Hematopoietic multipotent progenitor cell (in vitro differentiated cells): ENCODE measurements around the gene SIPA1L3. TPM values are rescaled to one million over a fixed set of nuclear protein-coding genes. Genes with fewer than 3 reads are reported as not detected.

ENCODE experiments used
- DNase-seq, 3 donors: peaks; one replicate each; pipeline ENCODE4 v3.0.0-alpha.2; 2011 to 2015; ENCODE audit warnings: low read depth in 2 of 3, low spot score in 2 of 3
- total RNA-seq: library from RNA; depleted of rRNA; stranded (reverse); fragments of >200 nt; gene quantifications from one replicate; pipeline ENCODE4 v1.2.3, GENCODE V29; 2012

Gene SIPA1L3
- total RNA-seq, 1 donor, result 43.4 TPM

GRCh38 chr19:37994823-37995130 is 87.8 kb downstream of the SIPA1L3 start:
- DNase-seq, result no peak

- no peak for DNase-seq
These were observed 88.3 kb downstream of the SIPA1L3 start for GRCh38 chr19:37995346-37995745.

- DNase-seq, result peak in 1 of 3 donors; percentile 41
These were observed 90.9 kb downstream of the SIPA1L3 start for GRCh38 chr19:37997911-37998344.

DNA sequence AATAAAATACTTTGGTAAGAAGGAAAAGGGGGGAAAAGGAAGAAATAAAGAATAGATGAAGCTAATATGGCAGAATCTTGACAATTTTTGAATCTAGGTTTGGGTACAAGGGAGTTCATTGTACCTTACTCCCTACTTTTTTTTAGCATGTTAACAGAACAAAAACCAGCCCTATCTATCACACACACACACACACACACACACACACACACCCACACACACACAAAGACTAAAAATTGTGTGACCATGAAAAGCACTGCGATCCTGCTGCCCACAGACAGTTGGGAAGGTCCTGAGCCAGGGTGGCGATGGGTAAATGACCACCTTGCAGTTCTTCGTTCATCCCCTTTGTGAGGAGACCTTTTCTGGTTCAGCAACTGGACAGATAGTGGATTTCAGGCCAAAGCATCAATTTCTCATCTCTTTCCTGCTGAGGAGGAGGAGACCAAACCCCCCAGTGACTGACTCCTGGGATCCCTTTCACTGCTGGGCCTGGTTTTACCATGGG is 91.8 kb downstream of the SIPA1L3 start:
- no peak for DNase-seq

DNA sequence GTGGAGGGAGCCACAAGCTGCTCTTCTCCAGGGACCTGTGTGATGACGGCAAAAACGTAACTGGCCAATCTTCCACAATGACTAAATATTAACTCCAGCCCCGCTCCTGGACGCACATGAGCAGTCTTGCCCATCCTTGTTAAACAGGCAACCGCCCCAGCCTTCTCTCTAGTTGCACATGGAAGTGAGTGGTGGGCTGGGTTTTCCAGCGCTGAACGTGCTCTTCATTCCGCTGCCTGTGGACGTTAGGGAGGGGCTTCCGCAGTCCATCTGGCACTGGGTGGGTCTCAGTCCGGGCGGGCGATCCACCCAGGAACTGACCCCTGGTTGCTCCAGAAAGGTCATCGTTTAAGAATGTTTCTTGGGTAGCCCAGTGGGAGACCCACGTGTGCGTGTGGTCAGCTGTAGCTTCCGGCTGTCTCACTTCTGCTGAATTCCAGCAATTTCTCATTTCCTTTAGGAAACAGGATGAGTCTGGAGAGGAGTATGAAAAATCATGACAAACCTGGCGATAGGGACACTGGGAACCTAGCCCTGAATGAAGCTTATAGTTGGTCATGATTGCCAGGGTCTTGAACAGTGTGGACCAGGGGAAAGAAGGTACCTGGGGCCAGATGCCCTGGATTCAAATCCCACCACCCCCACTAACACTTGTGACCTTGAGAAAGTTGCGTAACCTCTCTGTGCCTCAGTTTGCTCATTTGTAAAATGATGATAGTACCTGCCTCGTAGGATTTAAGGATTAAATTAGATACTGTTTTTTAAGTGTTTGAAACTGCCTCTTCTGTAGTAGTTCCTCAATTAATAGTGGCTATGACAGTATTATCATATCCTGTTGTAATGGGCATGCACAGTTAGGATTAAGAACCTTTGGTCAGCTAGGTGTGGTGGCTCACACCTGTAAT is 92.6 kb downstream of the SIPA1L3 start:
- DNase-seq, result no peak

DNA sequence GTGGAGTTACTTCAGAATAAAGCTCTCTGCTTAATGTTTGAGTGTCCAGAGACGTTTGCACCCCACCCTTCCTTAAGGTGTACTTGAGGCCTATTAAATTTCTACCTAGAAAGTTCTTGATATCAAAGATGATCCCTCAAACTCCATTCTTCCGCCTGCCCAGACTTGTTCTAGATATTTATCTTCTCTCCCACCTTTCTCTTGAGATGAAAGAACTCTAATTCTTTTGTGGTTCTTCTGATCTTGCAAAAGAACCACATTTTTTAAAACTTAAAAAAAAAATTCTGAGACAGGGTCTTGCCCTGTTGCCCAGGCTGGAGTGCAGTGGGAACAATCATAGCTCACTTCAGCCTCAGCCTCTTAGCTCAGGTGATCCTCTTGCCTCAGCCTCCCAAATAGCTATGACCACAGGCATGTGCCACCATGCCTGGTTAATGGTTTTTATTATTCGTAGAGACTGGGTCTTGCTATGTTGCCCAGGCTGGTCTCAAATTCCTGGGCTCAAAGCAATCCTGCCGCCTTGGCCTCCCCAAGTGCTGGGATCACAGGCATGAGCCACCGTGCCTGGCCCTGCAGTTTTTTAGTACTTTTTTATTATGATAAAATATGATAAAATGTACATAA is 94.3 kb downstream of the SIPA1L3 start:
- DNase-seq, result no peak

DNA sequence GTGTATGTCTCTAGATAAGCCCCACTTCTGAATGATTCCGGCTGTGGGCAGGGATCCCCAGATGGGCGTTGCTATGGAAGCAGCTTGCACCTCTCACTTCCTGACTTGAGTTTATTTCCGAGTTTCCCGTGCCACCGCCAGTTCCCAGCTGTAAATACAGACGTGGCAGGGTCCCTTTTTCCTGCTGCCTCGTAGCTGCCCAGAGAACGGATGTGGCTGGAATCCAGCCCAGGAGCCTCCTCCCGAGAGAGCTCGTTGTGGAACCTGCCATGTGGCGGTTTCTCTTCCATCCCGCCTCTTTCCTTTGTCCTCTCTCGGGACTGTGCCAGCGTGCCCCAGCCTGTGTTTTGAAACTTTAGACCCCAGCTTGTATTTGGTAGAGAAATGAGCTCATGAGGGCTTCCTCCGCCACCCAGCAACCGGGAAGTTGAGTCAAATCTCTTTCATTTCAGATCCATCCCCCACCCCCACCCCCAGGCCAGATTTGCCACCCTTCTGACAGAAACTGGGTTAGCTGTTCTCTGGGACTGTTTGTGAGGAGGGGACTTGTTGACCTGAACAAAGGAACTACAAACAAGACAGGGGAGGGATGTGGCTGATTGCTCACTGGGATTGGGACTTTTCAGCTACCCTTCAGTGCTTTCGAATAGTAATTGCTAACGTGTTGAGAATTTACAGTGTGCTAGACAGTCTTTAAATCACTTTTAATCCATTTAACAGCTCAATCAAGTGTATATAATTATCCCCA is 96.6 kb downstream of the SIPA1L3 start:
- peak in 2 of 3 donors; percentile 52 to 73 for DNase-seq

GRCh38 chr19:38004186-38004520 is 97.1 kb downstream of the SIPA1L3 start:
- DNase-seq, result no peak

- DNase-seq, result peak in 2 of 3 donors; percentile 68 to 81
These were observed 97.7 kb downstream of the SIPA1L3 start for GRCh38 chr19:38004521-38005223.

GRCh38 chr19:38005224-38005614 is 98.2 kb downstream of the SIPA1L3 start:
- DNase-seq, result no peak

GRCh38 chr19:38006361-38007045 is 99.5 kb downstream of the SIPA1L3 start:
- peak in 1 of 3 donors; percentile 32 for DNase-seq

GRCh38 chr19:38009650-38010242 is 102.7 kb downstream of the SIPA1L3 start:
- DNase-seq, result no peak

- DNase-seq, result no peak
These were observed 104.4 kb downstream of the SIPA1L3 start for GRCh38 chr19:38011426-38011825.

DNA sequence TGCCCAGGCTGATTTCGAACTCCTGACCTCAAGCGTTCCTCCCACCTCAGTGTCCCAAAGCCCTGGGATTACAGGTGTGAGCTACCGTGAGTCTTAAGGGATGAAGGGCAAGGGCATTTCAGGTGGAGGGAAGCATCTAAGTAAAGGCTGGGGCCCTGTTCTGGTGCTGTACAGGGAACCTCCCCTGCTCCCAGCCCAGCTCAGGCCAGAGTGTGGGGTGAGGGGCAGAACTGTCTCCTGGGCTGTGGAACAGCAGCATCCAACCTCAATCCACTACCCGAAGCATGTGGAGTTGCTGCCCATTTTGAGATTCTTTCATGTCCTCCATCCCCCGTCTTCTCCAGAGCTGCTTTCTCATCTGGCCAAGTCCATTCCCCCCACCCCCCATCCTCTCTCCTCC is 105.3 kb downstream of the SIPA1L3 start:
- no peak for DNase-seq

GRCh38 chr19:38012944-38013343 is 105.9 kb downstream of the SIPA1L3 start:
- no peak for DNase-seq

DNA sequence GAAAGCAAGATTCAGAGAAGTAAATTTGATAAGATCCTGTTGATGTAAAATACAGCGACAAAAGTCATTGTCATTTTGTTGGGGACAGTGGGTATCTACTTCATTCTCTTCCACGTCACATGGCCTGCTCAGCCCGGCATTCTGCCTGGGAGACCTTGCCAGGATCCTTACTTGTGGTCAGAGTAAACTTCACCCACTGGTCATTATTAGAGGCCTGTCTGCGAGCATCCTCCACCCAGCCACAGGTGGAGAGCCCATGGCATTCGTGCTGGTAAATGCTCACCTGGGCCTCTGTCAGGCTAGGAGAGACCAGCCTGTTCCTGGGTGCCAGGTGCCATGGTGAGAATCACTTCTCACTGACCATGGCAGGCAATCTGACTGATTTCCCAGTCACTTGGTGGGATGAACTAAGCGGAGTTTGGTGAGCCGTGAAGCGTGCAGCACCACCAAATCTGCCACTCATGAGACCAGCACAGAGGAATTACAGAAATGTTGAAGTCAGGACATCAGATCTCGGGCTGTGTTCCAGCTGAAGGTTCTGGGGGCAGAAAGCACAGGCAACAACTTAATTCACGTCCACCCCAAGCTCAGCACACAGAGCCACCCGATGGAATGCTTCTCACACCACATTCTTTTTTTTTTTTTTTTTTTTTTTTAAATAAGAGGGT is 107.0 kb downstream of the SIPA1L3 start:
- no peak for DNase-seq

DNA sequence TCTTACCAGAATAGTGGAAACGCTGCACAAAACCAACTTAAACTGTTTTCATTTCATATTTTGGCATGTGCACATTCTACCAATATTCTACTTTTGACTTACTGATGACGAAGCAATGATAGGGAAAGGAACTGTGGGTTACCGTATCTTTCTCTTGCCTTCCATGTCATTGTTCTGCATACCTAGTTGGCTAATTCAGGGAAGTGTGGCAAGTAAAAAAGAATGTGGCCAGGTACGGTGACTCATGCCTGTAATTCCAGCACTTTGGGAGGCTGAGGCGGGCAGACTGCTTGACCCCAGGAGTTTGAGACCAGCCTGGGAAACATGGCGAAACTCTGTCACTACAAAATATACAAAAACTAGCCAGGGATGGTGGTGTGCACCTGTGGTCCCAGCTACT is 108.2 kb downstream of the SIPA1L3 start:
- DNase-seq, result no peak

- DNase-seq, result no peak
These were observed 108.8 kb downstream of the SIPA1L3 start for GRCh38 chr19:38015761-38016160.
